HuH-7.5 (cell line): ENCODE data around the gene GPR153.

Experiments
- DNase-seq: peaks from one replicate; pipeline ENCODE4 v3.0.0; 2011; ENCODE audit warnings: low spot score

The GPR153 gene

GRCh38 chr1:6199298-6200187, 61.4 kb downstream of the GPR153 start, which contains the start of gene RPL22:
Gene RPL22, minus strand, starts transcription at chr1:6199595. Its CDS starts 22 bp downstream, at chr1:6199573.
- DNase-seq, result peak; percentile 79

GRCh38 chr1:6198646-6199297, 62.1 kb downstream of the GPR153 start:
- DNase-seq, result no peak

- DNase-seq, result no peak
Measured at GRCh38 chr1:6197746-6198427, 63.0 kb downstream of the GPR153 start.
